ENCODE data around the gene ITFG2.

The ITFG2 gene

DNA sequence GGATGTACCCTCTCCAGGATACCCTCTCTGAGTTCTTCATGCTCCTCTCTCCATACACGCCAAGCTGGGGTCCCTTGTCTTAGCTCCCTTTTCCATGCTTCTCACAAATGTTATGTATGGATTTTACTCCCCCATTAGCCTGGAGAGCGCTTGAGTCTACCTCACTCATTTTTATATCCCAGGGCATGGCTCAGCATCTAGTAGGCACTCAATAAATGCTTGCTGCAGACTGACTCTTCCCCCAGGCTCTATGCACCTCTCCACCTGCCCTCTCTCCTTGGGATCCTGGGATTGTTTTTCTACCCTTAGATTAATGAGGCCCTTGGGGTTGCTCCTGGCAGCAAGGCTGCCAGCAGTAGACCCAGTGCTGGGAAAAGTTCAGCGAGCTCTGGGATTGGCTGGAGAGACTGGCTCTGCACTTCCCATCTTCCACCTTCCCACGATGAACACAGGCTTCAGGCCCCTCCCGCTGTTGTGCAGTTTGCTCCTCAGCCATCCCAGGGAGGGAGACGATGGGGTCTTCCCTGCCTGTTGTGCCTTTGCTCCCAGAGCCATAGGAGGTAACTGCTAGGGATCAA is 20.2 kb downstream of the ITFG2 start:
- DNase-seq (ENCODE audit: low read depth), result no peak

DNA sequence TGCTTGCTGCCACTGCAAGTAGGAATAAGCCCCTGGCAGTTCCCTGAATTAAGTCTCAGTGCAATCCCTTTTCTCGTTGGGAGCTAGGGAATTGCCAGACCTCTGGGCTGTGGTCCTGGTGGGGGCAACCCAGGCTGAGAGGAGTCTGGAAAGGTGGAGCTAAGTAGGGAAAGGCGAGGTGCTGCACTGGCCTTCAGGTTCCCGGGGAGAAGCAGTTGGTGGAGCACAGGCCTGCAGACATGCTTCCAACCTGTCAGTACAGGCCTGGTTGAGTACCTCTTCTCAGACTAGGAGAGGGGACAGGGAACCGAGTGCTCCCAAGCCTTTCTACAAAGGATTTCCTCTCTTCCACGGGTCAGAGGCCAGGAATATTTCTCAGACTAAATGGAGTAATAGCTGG is 20.9 kb downstream of the ITFG2 start:
- DNase-seq (ENCODE audit: low read depth), result no peak

DNA sequence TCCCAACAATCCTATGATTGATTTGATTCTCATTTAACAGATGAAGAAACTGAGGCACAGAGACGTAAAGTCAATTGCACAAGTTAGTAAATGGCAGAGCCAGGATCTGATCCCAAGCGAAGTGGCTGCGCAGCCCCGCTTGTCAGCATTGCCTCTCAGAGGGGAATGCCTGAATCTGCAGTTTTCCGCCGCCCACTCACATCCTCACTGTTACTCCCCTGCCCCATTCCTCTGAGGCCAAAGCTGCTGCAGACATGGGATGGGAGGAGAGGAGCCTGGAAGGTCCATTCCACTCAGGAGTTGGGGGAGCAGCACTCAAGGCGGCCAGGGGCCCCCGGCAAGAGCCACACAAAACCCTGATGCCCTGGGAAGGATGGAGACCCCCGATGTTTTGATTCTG is 21.3 kb downstream of the ITFG2 start:
- DNase-seq (ENCODE audit: low read depth), result no peak

GRCh38 chr12:2834581-2835491 is 22.4 kb downstream of the ITFG2 start, which contains the start of gene NRIP2:
Gene NRIP2 (minus strand): TSS chr12:2835035. CDS start chr12:2834983, 52 bp downstream.
- no peak for DNase-seq (ENCODE audit: low read depth)

DNA sequence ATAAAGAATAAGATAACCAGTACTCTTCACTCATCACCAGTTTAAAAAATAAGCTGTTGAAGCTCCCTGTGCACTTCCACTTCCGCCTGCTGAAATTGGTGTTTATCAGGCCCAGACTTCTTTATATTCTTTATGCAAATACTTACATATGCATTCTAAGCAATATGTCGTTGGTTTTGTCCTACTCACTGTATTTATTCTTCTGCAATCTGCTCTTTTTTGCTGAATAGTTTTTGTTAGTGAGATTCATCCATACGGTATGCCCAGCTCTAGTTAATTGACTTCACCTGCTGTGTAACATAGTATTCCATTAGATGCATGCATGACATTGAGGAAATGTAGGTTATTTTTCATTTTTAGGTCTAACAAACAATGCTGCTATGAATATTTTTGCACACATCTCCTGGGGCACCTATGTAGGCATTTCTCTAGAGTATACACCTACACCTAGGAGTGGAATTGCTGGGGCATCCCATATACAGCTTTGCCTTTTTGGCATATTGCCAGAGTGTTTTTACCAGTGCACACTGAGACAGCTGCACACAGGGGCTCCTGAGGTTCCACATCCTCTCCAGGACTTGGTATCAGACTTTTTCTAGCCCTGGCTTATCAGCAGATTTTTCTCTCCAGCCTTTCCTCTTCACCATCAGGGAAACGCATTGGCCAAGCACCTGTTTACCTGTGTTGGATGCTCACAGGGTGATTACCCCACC is 23.4 kb downstream of the ITFG2 start:
- DNase-seq (ENCODE audit: low read depth), result no peak

DNA sequence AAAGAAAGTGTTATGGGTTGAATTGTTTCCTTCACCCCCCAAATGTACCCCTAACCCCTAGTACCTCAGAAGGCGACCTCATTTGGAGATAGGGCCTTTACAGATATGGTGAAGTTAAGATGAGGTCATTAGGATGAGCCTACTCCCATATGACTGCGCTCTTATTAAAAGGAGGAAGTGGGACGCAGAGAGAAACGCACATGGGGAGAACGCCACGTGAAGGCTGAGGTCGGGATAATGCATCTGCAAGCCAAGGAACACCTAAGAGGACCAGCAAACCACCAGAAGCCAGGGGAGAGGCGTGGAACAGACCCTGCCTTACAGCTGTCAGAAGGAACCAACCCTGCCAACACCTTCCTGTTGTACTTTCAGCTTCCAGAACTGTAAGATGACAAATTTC is 24.1 kb downstream of the ITFG2 start:
- no peak for DNase-seq (ENCODE audit: low read depth)

GRCh38 chr12:2841056-2841650 is 28.7 kb downstream of the ITFG2 start:
- no peak for DNase-seq (ENCODE audit: low read depth)

- DNase-seq (ENCODE audit: low read depth), result no peak
These were observed 30.5 kb downstream of the ITFG2 start for GRCh38 chr12:2842948-2843347.

DNA sequence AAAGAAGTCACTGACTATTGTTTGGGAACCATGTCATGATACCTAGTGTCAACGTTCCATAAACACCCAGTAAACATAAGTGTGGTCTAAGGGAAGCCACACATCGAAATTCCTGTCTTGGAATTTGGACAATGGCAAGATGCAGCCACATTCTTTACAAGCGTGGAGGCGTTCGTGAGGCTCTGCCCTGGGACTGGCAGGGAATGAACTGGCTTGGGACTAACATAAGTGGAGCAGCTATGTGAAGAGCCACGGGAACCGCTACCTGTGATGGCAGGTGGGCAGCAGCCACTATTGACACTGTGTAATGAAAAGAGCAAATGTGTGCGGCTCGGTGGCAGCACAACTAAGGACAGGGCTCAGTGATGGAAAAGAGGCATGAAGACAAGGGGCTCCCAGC is 32.3 kb downstream of the ITFG2 start:
- no peak for DNase-seq (ENCODE audit: low read depth)

DNA sequence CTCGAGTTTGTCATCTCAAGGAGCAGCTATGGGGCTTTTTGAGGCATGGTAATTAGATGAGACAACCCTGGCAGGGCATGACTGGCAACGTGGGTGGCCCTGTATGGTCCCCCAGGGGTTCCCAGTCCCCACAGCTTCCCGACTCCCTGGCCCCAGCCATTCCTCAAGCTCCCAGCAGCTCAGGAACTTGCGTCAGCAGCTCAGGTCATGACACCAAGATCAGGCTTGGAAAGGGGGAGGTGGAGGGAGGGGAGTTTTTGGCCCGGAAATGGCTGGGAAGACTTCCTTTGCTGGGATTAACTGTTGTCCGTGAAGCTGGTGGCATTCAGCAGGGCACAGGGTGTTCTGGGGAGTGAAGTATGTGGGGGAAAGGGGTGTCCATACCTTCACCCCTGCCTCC is 32.8 kb downstream of the ITFG2 start:
- no peak for DNase-seq (ENCODE audit: low read depth)

- DNase-seq (ENCODE audit: low read depth), result no peak
These were observed 39.5 kb downstream of the ITFG2 start for GRCh38 chr12:2851931-2852330.

DNA sequence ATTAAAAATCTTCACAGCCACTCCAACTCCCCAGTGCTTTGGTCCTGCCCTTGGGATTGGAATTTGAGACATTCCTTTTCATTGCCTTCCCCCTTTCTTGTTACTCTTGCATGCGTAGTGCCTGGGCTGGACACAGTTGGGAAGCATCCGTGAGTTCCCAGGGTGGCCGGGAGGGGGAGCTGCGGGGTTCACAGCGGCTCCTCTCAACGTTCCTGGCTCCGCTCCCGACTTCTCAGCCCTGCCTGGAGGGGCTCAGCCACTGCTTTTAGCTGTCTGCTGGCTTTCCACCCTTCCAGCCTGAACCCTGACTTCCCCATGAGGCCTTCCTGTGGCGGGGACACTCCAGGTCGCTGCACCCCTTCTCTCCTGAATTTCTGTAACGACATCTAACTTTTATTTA is 41.2 kb downstream of the ITFG2 start:
- peak; percentile 35 for DNase-seq (ENCODE audit: low read depth)

GRCh38 chr12:2854669-2855453 is 42.4 kb downstream of the ITFG2 start:
- DNase-seq (ENCODE audit: low read depth), result no peak

- DNase-seq (ENCODE audit: low read depth), result no peak
These were observed 43.1 kb downstream of the ITFG2 start for GRCh38 chr12:2855546-2855945.

GRCh38 chr12:2856051-2856450 is 43.6 kb downstream of the ITFG2 start:
- DNase-seq (ENCODE audit: low read depth), result no peak

DNA sequence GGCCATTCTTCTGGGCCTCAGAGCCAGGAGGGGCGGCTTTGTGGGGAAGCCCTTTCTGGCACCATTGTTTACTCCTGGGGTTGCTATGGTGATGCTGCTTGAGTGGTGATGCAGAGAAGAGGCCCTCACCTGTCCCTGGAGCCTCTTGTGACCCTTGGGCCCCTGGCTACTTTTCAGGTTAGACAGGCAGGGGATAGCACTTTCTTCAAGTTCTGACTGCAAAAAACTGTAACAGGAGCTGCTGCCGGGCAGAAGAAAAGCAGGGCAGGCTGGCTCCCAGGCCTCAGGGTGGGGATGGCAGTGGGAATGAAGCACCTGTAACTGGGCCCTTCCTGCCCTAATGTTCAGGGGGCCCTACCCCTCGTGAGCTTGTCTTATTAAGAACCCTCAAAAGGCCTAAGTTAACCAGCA is 44.6 kb downstream of the ITFG2 start, which contains the start of gene TEX52:
Gene TEX52 (minus strand): TSS at position 19 of the 411 bp plus-strand sequence. CDS start 13 bp downstream, at position 6.
- DNase-seq (ENCODE audit: low read depth), result no peak

- DNase-seq (ENCODE audit: low read depth), result no peak
These were observed 45.1 kb downstream of the ITFG2 start for GRCh38 chr12:2857576-2857975.

DNA sequence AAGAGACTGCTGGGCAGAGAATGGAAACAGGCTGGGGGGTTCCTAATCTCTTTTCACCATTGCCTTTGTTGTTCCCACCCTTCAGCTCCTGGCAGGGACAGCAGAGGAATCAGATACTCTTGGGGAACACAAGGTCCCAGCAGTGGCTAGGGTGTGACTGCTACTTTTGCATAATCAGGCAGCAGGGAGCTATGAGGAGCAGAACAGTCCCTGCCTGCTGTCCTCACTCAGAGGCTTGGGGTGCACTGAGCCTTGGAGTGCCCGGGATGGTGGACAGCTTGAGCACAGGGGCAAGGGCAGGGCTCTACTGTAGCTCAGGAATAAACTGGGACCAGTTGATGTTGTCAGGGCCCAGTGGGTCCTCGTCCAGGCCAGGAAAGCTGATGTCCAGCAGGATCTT is 45.9 kb downstream of the ITFG2 start:
- DNase-seq (ENCODE audit: low read depth), result no peak

DNA sequence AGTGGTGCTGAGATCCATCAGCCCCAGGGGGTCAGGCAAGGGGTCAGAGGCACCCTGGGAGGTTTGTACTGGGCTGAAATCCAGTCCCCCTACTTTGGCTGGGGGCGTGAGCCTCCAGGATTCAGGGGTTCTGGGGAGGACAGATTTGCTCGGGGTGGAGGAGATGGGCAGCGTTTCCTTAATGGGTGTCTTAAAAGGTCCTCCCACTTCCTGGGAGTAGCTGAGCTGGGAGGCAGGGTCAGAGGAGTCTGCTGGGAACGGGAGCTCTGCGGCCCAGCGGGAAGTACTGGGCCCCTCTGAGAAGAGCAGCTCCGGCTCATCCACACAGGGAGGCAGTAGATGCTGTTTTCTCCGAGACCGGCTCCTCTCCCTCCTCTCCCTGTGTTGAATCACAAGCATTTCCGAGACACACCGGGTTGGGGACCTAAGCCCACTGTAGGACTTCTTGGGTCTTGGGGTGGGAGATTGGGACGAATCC is 46.5 kb downstream of the ITFG2 start:
- no peak for DNase-seq (ENCODE audit: low read depth)

- DNase-seq (ENCODE audit: low read depth), result no peak
These were observed 47.7 kb downstream of the ITFG2 start for GRCh38 chr12:2860170-2860569.

DNA sequence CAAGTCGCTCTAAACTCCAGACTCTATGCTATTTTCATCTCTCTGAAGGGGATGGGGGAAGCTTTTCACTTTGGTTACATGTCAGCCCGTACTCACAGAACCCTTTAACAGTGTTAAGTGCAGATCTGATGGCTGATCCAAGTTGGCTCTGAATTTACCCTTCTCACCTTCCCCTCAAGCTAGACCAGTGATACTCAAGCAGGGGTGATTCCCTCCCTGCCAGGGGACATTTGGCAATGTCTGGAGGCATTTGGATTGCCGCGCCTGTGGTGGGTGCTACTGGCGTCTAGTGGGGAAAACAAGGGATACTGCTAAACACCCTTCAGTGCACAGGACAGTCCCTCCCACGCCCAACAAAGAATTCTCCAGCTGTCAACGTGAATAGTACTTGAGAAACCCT is 50.4 kb downstream of the ITFG2 start:
- no peak for DNase-seq (ENCODE audit: low read depth)

All from GM04504 (cell line).